Measurements from ENCODE around the gene CYP26B1. TPM values are rescaled to one million over a fixed set of nuclear protein-coding genes. Genes with fewer than 3 reads are reported as not detected.

Gene CYP26B1
- polyA plus RNA-seq, 1 donor (not counting 4 experiments of a cell fraction or from before 2014, with no cell fraction given): 1.2 TPM

DNA sequence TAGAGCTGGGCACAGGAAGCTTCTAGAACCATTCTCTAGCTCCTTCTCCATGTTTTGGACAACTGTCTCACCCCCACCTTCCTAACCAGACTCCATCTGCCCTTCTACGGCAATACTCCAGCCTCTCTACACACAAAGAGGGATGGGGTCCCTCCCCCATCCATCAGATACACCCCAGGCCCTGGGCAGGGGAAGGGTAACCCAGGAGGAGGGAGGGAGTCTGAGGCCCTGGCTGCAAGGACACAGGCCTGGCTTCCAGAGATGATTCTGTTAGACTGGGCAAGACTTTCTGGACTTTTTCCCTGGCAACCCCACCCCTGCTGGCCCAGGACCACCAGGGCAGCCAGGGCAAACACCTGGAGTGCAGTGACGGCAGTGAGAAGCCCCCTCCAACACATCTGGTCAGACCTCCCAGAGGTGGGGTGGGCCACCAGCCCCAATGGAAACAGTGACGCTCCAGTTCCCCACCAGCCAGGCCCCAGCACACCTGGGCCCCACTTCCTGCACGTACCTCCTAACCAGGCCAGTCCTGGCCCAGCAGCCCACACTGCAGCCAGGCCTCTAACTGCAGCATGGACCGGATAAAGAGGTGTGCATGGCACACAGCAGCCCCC, 6.5 kb downstream of the CYP26B1 start:
- Histone ChIP-seq H3K4me3 (ENCODE audit: control insufficient read depth in 2 of 3, extremely low read depth in 1 of 3, insufficient read depth in 2 of 3, low read depth in 1 of 3, low read length in 3 of 3) (no peak overlapping the region), H3K9me3 (ENCODE audit: control insufficient read depth, low read depth, low read length) (no peaks in the 10 kb centered on the region)

DNA sequence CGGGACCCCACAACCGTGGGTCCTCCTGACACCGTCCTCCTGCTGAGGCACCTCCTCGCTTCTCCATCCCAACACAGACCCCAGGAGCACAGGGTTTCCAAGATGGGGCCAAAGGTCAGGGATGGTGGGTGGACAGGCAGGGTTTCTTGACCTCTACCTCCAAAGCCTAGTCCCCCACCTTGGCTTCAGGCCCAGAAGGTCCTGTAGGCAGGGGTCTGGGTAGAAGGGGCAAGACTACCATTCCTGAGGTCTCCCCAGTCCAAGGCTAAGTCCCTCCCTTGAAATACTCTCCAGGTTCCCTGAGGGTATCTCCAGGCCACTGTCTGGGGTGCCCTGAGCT, 7.1 kb downstream of the CYP26B1 start:
- Histone ChIP-seq H3K4me1 (ENCODE audit: control insufficient read depth, extremely low read depth, insufficient read depth, low read length) (peaks cover 9% of the 10 kb centered on the region), H2AFZ (ENCODE audit: control insufficient read depth, low read length) (no peak overlapping the region), H3K36me3 (ENCODE audit: control insufficient read depth in 2 of 2, extremely low read depth in 1 of 2, insufficient read depth in 2 of 2, low read length in 2 of 2) (no peaks in the 10 kb centered on the region), H3K27ac (ENCODE audit: control insufficient read depth, insufficient read depth, low read length) (no peak overlapping the region), H3K9me3 (ENCODE audit: control insufficient read depth, low read depth, low read length) (no peaks in the 10 kb centered on the region), H3K4me3 (ENCODE audit: control insufficient read depth in 2 of 3, extremely low read depth in 1 of 3, insufficient read depth in 2 of 3, low read depth in 1 of 3, low read length in 3 of 3) (no peak overlapping the region), H3K79me2 (ENCODE audit: control insufficient read depth, insufficient read depth, low read length) (no peaks in the 10 kb centered on the region), H3K27me3 (ENCODE audit: control insufficient read depth, extremely low read depth, insufficient read depth, low read length) (peaks cover 15% of the 10 kb centered on the region), H3K4me2 (ENCODE audit: control insufficient read depth, extremely low read depth, insufficient read depth, low read depth, low read length) (no peak overlapping the region), H3K9me1 (ENCODE audit: control insufficient read depth, extremely low read depth, insufficient read depth, low read length) (no peaks in the 10 kb centered on the region), H4K20me1 (ENCODE audit: control insufficient read depth, extremely low read depth, insufficient read depth, low read length) (no peaks in the 10 kb centered on the region), H3K9ac (ENCODE audit: control insufficient read depth, extremely low read depth, insufficient read depth, low read length) (no peak overlapping the region)
- TF ChIP-seq, protein P1, sequence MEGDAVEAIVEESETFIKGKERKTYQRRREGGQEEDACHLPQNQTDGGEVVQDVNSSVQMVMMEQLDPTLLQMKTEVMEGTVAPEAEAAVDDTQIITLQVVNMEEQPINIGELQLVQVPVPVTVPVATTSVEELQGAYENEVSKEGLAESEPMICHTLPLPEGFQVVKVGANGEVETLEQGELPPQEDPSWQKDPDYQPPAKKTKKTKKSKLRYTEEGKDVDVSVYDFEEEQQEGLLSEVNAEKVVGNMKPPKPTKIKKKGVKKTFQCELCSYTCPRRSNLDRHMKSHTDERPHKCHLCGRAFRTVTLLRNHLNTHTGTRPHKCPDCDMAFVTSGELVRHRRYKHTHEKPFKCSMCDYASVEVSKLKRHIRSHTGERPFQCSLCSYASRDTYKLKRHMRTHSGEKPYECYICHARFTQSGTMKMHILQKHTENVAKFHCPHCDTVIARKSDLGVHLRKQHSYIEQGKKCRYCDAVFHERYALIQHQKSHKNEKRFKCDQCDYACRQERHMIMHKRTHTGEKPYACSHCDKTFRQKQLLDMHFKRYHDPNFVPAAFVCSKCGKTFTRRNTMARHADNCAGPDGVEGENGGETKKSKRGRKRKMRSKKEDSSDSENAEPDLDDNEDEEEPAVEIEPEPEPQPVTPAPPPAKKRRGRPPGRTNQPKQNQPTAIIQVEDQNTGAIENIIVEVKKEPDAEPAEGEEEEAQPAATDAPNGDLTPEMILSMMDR (optimal IDR thresholded peaks at IDR 0.05 in 1 of 3, IDR thresholded peaks at IDR 0.05 in 1 of 3, conservative IDR thresholded peaks at IDR 0.05 in 1 of 3; ENCODE audit: extremely low read depth in 1 of 3, insufficient read depth in 2 of 3, low read length in 3 of 3): no peak
- TF ChIP-seq EZH2 (IDR thresholded peaks at IDR 0.05; ENCODE audit: low read length): no peak
- dilution Hi-C loops (cut with MboI; ENCODE audit: extremely low pct_ligation_motif_present, low sequenced_read_pairs): no loop called here
- no peak for DNase-seq (ENCODE audit: low read depth, low spot score)
- FAIRE-seq: no peak

More for the DNA sequence above, 6.5 kb downstream of the CYP26B1 start:
- Histone ChIP-seq H3K36me3 (ENCODE audit: control insufficient read depth in 2 of 2, extremely low read depth in 1 of 2, insufficient read depth in 2 of 2, low read length in 2 of 2) (no peaks in the 10 kb centered on the region), H3K27me3 (ENCODE audit: control insufficient read depth, extremely low read depth, insufficient read depth, low read length) (peaks cover 20% of the 10 kb centered on the region), H3K4me2 (ENCODE audit: control insufficient read depth, extremely low read depth, insufficient read depth, low read depth, low read length) (no peak overlapping the region), H3K27ac (ENCODE audit: control insufficient read depth, insufficient read depth, low read length) (no peak overlapping the region), H3K9me1 (ENCODE audit: control insufficient read depth, extremely low read depth, insufficient read depth, low read length) (no peaks in the 10 kb centered on the region), H3K79me2 (ENCODE audit: control insufficient read depth, insufficient read depth, low read length) (no peaks in the 10 kb centered on the region), H4K20me1 (ENCODE audit: control insufficient read depth, extremely low read depth, insufficient read depth, low read length) (no peaks in the 10 kb centered on the region), H3K4me1 (ENCODE audit: control insufficient read depth, extremely low read depth, insufficient read depth, low read length) (peaks cover 14% of the 10 kb centered on the region), H3K9ac (ENCODE audit: control insufficient read depth, extremely low read depth, insufficient read depth, low read length) (no peak overlapping the region), H2AFZ (ENCODE audit: control insufficient read depth, low read length) (no peak overlapping the region)
- DNase-seq (ENCODE audit: low read depth, low spot score) (no peak), FAIRE-seq (no peak)
- dilution Hi-C loops (cut with MboI; ENCODE audit: extremely low pct_ligation_motif_present, low sequenced_read_pairs): no loop called here
- TF ChIP-seq EZH2 (IDR thresholded peaks at IDR 0.05; ENCODE audit: low read length): no peak
- TF ChIP-seq, protein P1 (optimal IDR thresholded peaks at IDR 0.05 in 1 of 3, IDR thresholded peaks at IDR 0.05 in 1 of 3, conservative IDR thresholded peaks at IDR 0.05 in 1 of 3; ENCODE audit: extremely low read depth in 1 of 3, insufficient read depth in 2 of 3, low read length in 3 of 3): no peak

Measured in keratinocyte (primary cell).